Ovary (tissue), 3 donors: ENCODE results near the gene ATP1A4.

ENCODE experiments used
- CTCF ChIP-seq, 3 donors: fragments of 450-650 bp in 2 of 3; fragments of 200-600 bp in 1 of 3; IDR thresholded peaks; one replicate each; pipeline versions ENCODE4 v1.5.1 to v1.8.0; 2016 to 2022; ENCODE audit warnings: antibody characterized with exemption in 3 of 3, mild to moderate bottlenecking in 1 of 3
- POLR2A ChIP-seq: fragments of 450-650 bp; IDR thresholded peaks from one replicate; pipeline ENCODE4 v1.6.1; 2017; ENCODE audit warnings: antibody characterized with exemption, mild to moderate bottlenecking, moderate library complexity
- donor health status: DM: no; HTN: no; CAD: no.

- TF ChIP-seq CTCF (IDR thresholded peaks at IDR 0.05) = peak; percentile 12 to 50 (median 33)
- no peak for TF ChIP-seq POLR2A
Measured at GRCh38 chr1:160219062-160219929, 67.9 kb downstream of the ATP1A4 start.
